GM23338 (cell line): ENCODE results near the gene TEAD2. TPM values are rescaled to one million over a fixed set of nuclear protein-coding genes. Genes with fewer than 3 reads are reported as not detected.

Experiments
- ATAC-seq: fragments of 200-7000 bp; cut with Tn5 transposase; 3 replicates; pipeline ENCODE4 v1.9.1; 2020
- DNase-seq: peaks from one replicate; pipeline ENCODE4 v3.0.0-alpha.2; 2015; ENCODE audit warnings: low spot score
- H2AFZ ChIP-seq: fragments of 200-600 bp; sonication (generic); 2 replicates; pipeline ENCODE4 v1.8.0; 2016; ENCODE audit warnings: antibody characterized with exemption, mild to moderate bottlenecking, moderate library complexity
- H3F3A ChIP-seq: fragments of 200-600 bp; sonication (generic); replicated peaks from 2 replicates; pipeline ENCODE4 v1.8.0; 2017; ENCODE audit warnings: antibody characterized with exemption, mixed run types, low read depth
- H3K27ac ChIP-seq: fragments of 200-600 bp; sonication (generic); 2 replicates; pipeline ENCODE4 v1.6.1; 2016; ENCODE audit warnings: low read depth
- H3K27me3 ChIP-seq: fragments of 200-600 bp; sonication (generic); 2 replicates; pipeline ENCODE4 v1.8.0; 2016; ENCODE audit warnings: mild to moderate bottlenecking, mixed run types, moderate library complexity; ENCODE audit not compliant: insufficient read depth
- H3K36me3 ChIP-seq: fragments of 200-600 bp; sonication (generic); 2 replicates; pipeline ENCODE4 v1.8.0; 2016; ENCODE audit warnings: mild to moderate bottlenecking; ENCODE audit not compliant: insufficient read depth
- H3K4me1 ChIP-seq: fragments of 200-600 bp; sonication (generic); 2 replicates; pipeline ENCODE4 v1.8.0; 2016; ENCODE audit warnings: mild to moderate bottlenecking, moderate library complexity; ENCODE audit not compliant: insufficient read depth
- H3K4me2 ChIP-seq: fragments of 200-600 bp; sonication (generic); 2 replicates; pipeline ENCODE4 v1.7.1; 2017; ENCODE audit warnings: mixed run types
- H3K4me3 ChIP-seq: fragments of 200-600 bp; sonication (generic); 2 replicates; pipeline ENCODE4 v1.6.1; 2016; ENCODE audit warnings: mixed run types
- H3K79me2 ChIP-seq: fragments of 200-600 bp; sonication (generic); replicated peaks from 2 replicates; pipeline ENCODE4 v1.8.0; 2017; ENCODE audit warnings: mild to moderate bottlenecking; ENCODE audit not compliant: insufficient read depth
- H3K9me2 ChIP-seq: fragments of 200-600 bp; sonication (generic); 2 replicates; pipeline ENCODE4 v1.8.0; 2017; ENCODE audit not compliant: insufficient read depth
- H4K20me1 ChIP-seq: fragments of 200-600 bp; sonication (generic); replicated peaks from 2 replicates; pipeline ENCODE4 v1.8.0; 2017; ENCODE audit warnings: mild to moderate bottlenecking; ENCODE audit not compliant: insufficient read depth
- H3K27ac Mint-ChIP-seq: 2 replicates; pipeline ENCODE4 v1.8.0; 2020; ENCODE audit warnings: inconsistent platforms, mild to moderate bottlenecking, moderate library complexity, mixed read lengths
- H3K27me3 Mint-ChIP-seq: 3 replicates; pipeline ENCODE4 v1.8.0; 2022; ENCODE audit warnings: low read depth, mild to moderate bottlenecking, moderate library complexity, mixed read lengths, inconsistent platforms; ENCODE audit not compliant: insufficient read depth, poor library complexity
- H3K36me3 Mint-ChIP-seq: 3 replicates; pipeline ENCODE4 v1.8.0; 2021; ENCODE audit warnings: low read depth, mild to moderate bottlenecking, inconsistent platforms, moderate library complexity, mixed read lengths
- H3K4me1 Mint-ChIP-seq: 3 replicates; pipeline ENCODE4 v1.8.0; 2020; ENCODE audit warnings: mild to moderate bottlenecking, inconsistent platforms, mixed read lengths
- H3K4me3 Mint-ChIP-seq: 3 replicates; pipeline ENCODE4 v1.8.0; 2021; ENCODE audit warnings: moderate library complexity, mild to moderate bottlenecking, inconsistent platforms, mixed read lengths
- H3K9me3 Mint-ChIP-seq: 3 replicates; pipeline ENCODE4 v1.8.0; 2020; ENCODE audit warnings: moderate library complexity, mild to moderate bottlenecking, inconsistent platforms, mixed read lengths
- CREB1 ChIP-seq: fragments of 250-450 bp; sonication (Bioruptor Pico); IDR thresholded peaks from 2 replicates; pipeline ENCODE4 v1.5.0; 2020; ENCODE audit warnings: low read depth, mild to moderate bottlenecking, moderate library complexity
- CTCF ChIP-seq, 2 experiments: fragments of 200-600 bp in 1 of 2; sonication (generic) in 1 of 2; conservative IDR thresholded peaks; 2 replicates each; pipeline versions ENCODE4 v1.5.1 to v1.6.1; 2016 to 2017; ENCODE audit warnings: antibody characterized with exemption in 2 of 2, low read depth in 2 of 2, mild to moderate bottlenecking in 2 of 2, moderate library complexity in 1 of 2
- ETS1 ChIP-seq: IDR thresholded peaks from 2 replicates; pipeline ENCODE4 v1.6.1; 2016; ENCODE audit warnings: antibody characterized with exemption
- EZH2 ChIP-seq: fragments of 200-600 bp; sonication (generic); IDR thresholded peaks from one replicate; pipeline ENCODE4 v1.8.0; 2017; ENCODE audit warnings: antibody characterized with exemption, mild to moderate bottlenecking, low read depth; ENCODE audit not compliant: unreplicated experiment
- EZH2phosphoT487 ChIP-seq: fragments of 200-600 bp; sonication (generic); IDR thresholded peaks from one replicate; pipeline ENCODE4 v1.8.1; 2018; ENCODE audit warnings: antibody characterized with exemption; ENCODE audit not compliant: unreplicated experiment
- JUNB ChIP-seq: IDR thresholded peaks from one replicate; pipeline ENCODE4 v1.6.1; 2016; ENCODE audit warnings: antibody characterized with exemption; ENCODE audit not compliant: unreplicated experiment
- NANOG ChIP-seq: IDR thresholded peaks from 2 replicates; pipeline ENCODE4 v1.6.1; 2016; ENCODE audit warnings: antibody characterized with exemption, borderline replicate concordance
- POLR2AphosphoS5 ChIP-seq: IDR thresholded peaks from 2 replicates; pipeline ENCODE4 v1.6.1; 2016; ENCODE audit warnings: antibody characterized with exemption, low read depth
- REST ChIP-seq: IDR thresholded peaks from one replicate; pipeline ENCODE4 v1.6.1; 2018; ENCODE audit warnings: antibody characterized with exemption; ENCODE audit not compliant: unreplicated experiment
- STAT1 ChIP-seq: IDR thresholded peaks from one replicate; pipeline ENCODE4 v1.6.1; 2016; ENCODE audit warnings: antibody characterized with exemption; ENCODE audit not compliant: unreplicated experiment
- ZNF114 ChIP-seq: fragments of 250-450 bp; sonication (Bioruptor Pico); IDR thresholded peaks from 2 replicates; pipeline ENCODE4 v1.5.0; 2020; ENCODE audit warnings: mild to moderate bottlenecking, moderate library complexity
- ZNF331 ChIP-seq: fragments of 250-450 bp; sonication (Bioruptor Pico); IDR thresholded peaks from 2 replicates; pipeline ENCODE4 v1.5.0; 2020; ENCODE audit warnings: low read depth, mild to moderate bottlenecking, moderate library complexity
- ZNF462 ChIP-seq: fragments of 250-450 bp; sonication (Bioruptor Pico); IDR thresholded peaks from 2 replicates; pipeline ENCODE4 v1.5.0; 2020; ENCODE audit warnings: mild to moderate bottlenecking, moderate library complexity
- polyA plus RNA-seq: library from polyadenylated mRNA; unstranded; fragments of >200 nt; fragmentation: Nextera tagmentation; extraction: Ambion mirVana; gene quantifications from 2 replicates; pipeline ENCODE4 v1.2.1, GENCODE V29; 2016
- total RNA-seq: library from RNA; depleted of rRNA; stranded (reverse); fragments of >200 nt; shearing (Covaris generic); gene quantifications from 2 replicates; pipeline ENCODE4 v1.2.3, GENCODE V29; 2014

Gene TEAD2
- total and polyA plus RNA-seq, 2 experiments from 2014 or later, result 30.3 to 82.5 TPM

GRCh38 chr19:49366110-49366509 lies 3.9 kb upstream of the TEAD2 start:
- Mint-ChIP-seq H3K27ac (no peak overlapping the region), H3K36me3 (peaks cover 21% of the 10 kb centered on the region; the same call in 2 of the 3 replicates), H3K9me3 (peaks cover 34% of the 10 kb centered on the region), H3K27me3 (peaks cover 14% of the 10 kb centered on the region), H3K4me3 (no peak overlapping the region), H3K4me1 (no peaks in the 10 kb centered on the region; the same call in 1 of the 3 replicates)
- Histone ChIP-seq H3F3A (peaks cover 6% of the 10 kb centered on the region; the same call in 1 of the 2 replicates), H2AFZ (no peak overlapping the region), H4K20me1 (no peaks in the 10 kb centered on the region), H3K9me2 (no peaks in the 10 kb centered on the region), H3K79me2 (peaks cover 15% of the 10 kb centered on the region), H3K4me3 (no peak overlapping the region), H3K36me3 (no peaks in the 10 kb centered on the region), H3K27ac (no peak overlapping the region), H3K4me1 (no peaks in the 10 kb centered on the region; the same call in 1 of the 2 replicates), H3K4me2 (no peak overlapping the region), H3K27me3 (no peaks in the 10 kb centered on the region)
- TF ChIP-seq CREB1, result no peak
- no peak for TF ChIP-seq ZNF462 (CRISPR knock-in tag)
- no peak for TF ChIP-seq EZH2phosphoT487
- no peak for TF ChIP-seq STAT1
- TF ChIP-seq POLR2AphosphoS5, result no peak
- TF ChIP-seq REST, result no peak
- no peak for TF ChIP-seq ZNF331 (CRISPR knock-in tag)
- no peak for TF ChIP-seq NANOG
- no peak for TF ChIP-seq JUNB
- TF ChIP-seq ZNF114 (CRISPR knock-in tag), result no peak
- TF ChIP-seq EZH2, result no peak
- TF ChIP-seq CTCF (conservative IDR thresholded peaks at IDR 0.05; ENCODE audit: low read depth in 2 of 2), result no peak
- no peak for TF ChIP-seq ETS1
- DNase-seq, result no peak
- no peak for ATAC-seq
